Uterus (tissue), 2 donors: ENCODE measurements around the gene AXIN1.

Experiments used
- CTCF ChIP-seq, 4 experiments: fragments of 200-600 bp in 2 of 4; fragments of 450-650 bp in 2 of 4; sonication (generic) in 2 of 4; IDR thresholded peaks; one replicate each; pipeline ENCODE4 v1.5.1; 2016 to 2019; ENCODE audit warnings: antibody characterized with exemption in 4 of 4, mild to moderate bottlenecking in 2 of 4, moderate library complexity in 1 of 4
- POLR2A ChIP-seq, 2 donors: fragments of 450-650 bp; IDR thresholded peaks; one replicate each; pipeline ENCODE4 v1.6.1; 2016; ENCODE audit warnings: antibody characterized with exemption in 2 of 2, mild to moderate bottlenecking in 1 of 2, moderate library complexity in 1 of 2

- no peak for TF ChIP-seq CTCF (IDR thresholded peaks at IDR 0.05)
- no peak for TF ChIP-seq POLR2A (IDR thresholded peaks at IDR 0.05)
These were observed 14.0 kb upstream of the AXIN1 start for GRCh38 chr16:366476-366875.
